K562 (cell line): ENCODE data around the gene SLC6A16. TPM values are rescaled to one million over a fixed set of nuclear protein-coding genes. Genes with fewer than 3 reads are reported as not detected.

ENCODE experiments used
- ATF1 ChIP-seq, 2 experiments: fragments of 450-650 bp in 1 of 2; IDR thresholded peaks; 2 replicates each; pipeline ENCODE4 v1.6.1; 2016; ENCODE audit warnings: missing compliant biosample characterization in 1 of 2, missing genetic modification characterization in 1 of 2
- CBX2 ChIP-seq: fragments of 200-600 bp; sonication (generic); IDR thresholded peaks from one replicate; pipeline ENCODE4 v1.6.1; 2012; ENCODE audit warnings: mild to moderate bottlenecking, low read length, inconsistent platforms; ENCODE audit not compliant: insufficient read depth, poor library complexity, severe bottlenecking
- CC2D1A ChIP-seq: fragments of 450-650 bp; IDR thresholded peaks from 2 replicates; pipeline ENCODE4 v1.6.1; 2017; ENCODE audit warnings: mild to moderate bottlenecking
- ERF ChIP-seq: fragments of 450-650 bp; formaldehyde crosslinking; IDR thresholded peaks from 2 replicates; pipeline ENCODE4 v1.4.0; 2020; ENCODE audit warnings: mild to moderate bottlenecking, mixed read lengths
- KLF1 ChIP-seq: fragments of 450-650 bp; IDR thresholded peaks from 2 replicates; pipeline ENCODE4 v1.6.1; 2016; ENCODE audit warnings: missing genetic modification characterization, missing compliant biosample characterization
- LARP7 ChIP-seq: fragments of 450-650 bp; IDR thresholded peaks from 2 replicates; pipeline ENCODE4 v1.6.1; 2016
- RAD51 ChIP-seq: fragments of 450-650 bp; IDR thresholded peaks from 2 replicates; pipeline ENCODE4 v1.7.1; 2016; ENCODE audit warnings: low read depth, mild to moderate bottlenecking, borderline replicate concordance
- RBM17 ChIP-seq: fragments of 200-400 bp; formaldehyde crosslinking; IDR thresholded peaks from 2 replicates; pipeline ENCODE4 v1.6.1; 2017; ENCODE audit warnings: low read depth, mild to moderate bottlenecking, low read length, borderline replicate concordance
- TEAD1 ChIP-seq, 2 experiments: fragments of 450-650 bp in 1 of 2; sonication (generic) in 1 of 2; formaldehyde crosslinking; IDR thresholded peaks; 2 replicates each; pipeline versions ENCODE4 v1.4.0 to v1.8.0; 2020 to 2022; ENCODE audit warnings: mild to moderate bottlenecking in 2 of 2, missing genetic modification reagents in 1 of 2
- ZNF263 ChIP-seq: sonication (generic); formaldehyde crosslinking; IDR thresholded peaks from 2 replicates; pipeline ENCODE4 v1.8.0; 2022; ENCODE audit warnings: mild to moderate bottlenecking, missing genetic modification reagents, borderline replicate concordance
- polyA plus RNA-seq, 8 experiments: library from polyadenylated mRNA; depleted of rRNA in 4 of 8; stranded (reverse) in 5 of 8; unstranded in 3 of 8; fragments of >200 nt; fragmentation: Nextera tagmentation in 2 of 8; fragmentation: Illumina TruSeq in 1 of 8; extraction: Ambion mirVana in 2 of 8; extraction: Trizol in 1 of 8; gene quantifications; 2 replicates each; pipeline versions ENCODE4 v1.2.1 to v1.2.3, GENCODE V29; 2011 to 2014; ENCODE audit warnings: inconsistent platforms in 1 of 8, missing spikeins in 1 of 8
- total RNA-seq, 7 experiments: library from RNA; depleted of rRNA in 6 of 7; stranded (reverse); fragments of >200 nt in 6 of 7; fragmentation: Illumina TruSeq in 2 of 7; extraction: Trizol in 2 of 7; gene quantifications; 2 replicates each; pipeline versions ENCODE4 v1.2.1 to v1.2.3, GENCODE V29; 2011 to 2021; ENCODE audit warnings: low replicate concordance in 1 of 7
- TF ChIP-seq, protein P1 (sequence below): fragments of 250-450 bp; sonication (Bioruptor Pico); IDR thresholded peaks from 2 replicates; pipeline ENCODE4 v1.9.0; 2021; ENCODE audit warnings: mild to moderate bottlenecking, inconsistent platforms
- TF ChIP-seq, protein P2 (sequence below): sonication (generic); formaldehyde crosslinking; IDR thresholded peaks from 2 replicates; pipeline ENCODE4 v1.9.0; 2022; ENCODE audit warnings: mild to moderate bottlenecking, missing genetic modification reagents
- TF ChIP-seq, protein P3 (sequence below): sonication (generic); formaldehyde crosslinking; IDR thresholded peaks from 2 replicates; pipeline ENCODE4 v1.8.1; 2023; ENCODE audit warnings: mild to moderate bottlenecking, missing genetic modification reagents
- TF ChIP-seq, protein P4 (sequence below): fragments of 450-650 bp; formaldehyde crosslinking; IDR thresholded peaks from 2 replicates; pipeline ENCODE4 v1.4.0; 2022; ENCODE audit warnings: missing genetic modification characterization
- TF ChIP-seq, protein P5 (sequence below): fragments of 450-650 bp; formaldehyde crosslinking; IDR thresholded peaks from 2 replicates; pipeline ENCODE4 v1.4.0; 2020; ENCODE audit warnings: mild to moderate bottlenecking, mixed read lengths
- TF ChIP-seq, protein P6 (sequence below): sonication (generic); formaldehyde crosslinking; IDR thresholded peaks from 2 replicates; pipeline ENCODE4 v1.9.0; 2022; ENCODE audit warnings: mild to moderate bottlenecking, missing genetic modification reagents

The SLC6A16 gene
- total and polyA plus RNA-seq, 9 of the 15 experiments (the other 6 are each of a cell fraction or from before 2014, with no cell fraction given), result 0.05 to 0.95 (median 0.36) TPM

DNA sequence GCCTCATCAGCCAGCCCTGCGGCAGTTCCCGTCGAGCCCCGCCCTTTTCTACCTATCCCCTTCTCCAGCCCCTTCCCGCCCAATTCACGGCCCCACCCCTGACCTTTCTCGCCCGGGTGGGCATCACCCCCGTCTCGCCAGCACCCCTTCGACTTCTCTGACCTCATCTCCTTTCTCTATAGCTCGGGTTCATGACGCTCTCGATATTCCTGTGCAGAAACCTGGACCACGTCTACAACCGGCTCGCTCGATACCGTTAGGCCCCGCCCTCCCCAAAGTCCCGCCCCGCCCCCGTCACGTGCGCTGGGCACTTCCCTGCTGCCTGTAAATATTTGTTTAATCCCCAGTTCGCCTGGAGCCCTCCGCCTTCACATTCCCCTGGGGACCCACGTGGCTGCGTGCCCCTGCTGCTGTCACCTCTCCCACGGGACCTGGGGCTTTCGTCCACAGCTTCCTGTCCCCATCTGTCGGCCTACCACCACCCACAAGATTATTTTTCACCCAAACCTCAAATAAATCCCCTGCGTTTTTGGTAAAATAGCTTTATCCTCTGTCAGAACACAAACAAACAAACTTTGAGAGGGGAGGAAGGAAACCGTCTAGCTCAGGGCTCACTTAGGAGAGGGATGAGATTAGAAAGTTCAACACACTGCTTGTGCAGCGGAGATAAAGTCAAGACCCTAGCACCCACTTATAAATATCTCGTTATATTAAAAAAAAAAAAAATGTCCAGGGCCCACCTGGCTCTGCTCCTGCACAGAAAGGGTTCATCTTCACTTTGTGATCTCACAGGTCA is 15.3 kb upstream of the SLC6A16 start (continued):
- TF ChIP-seq, protein P1, sequence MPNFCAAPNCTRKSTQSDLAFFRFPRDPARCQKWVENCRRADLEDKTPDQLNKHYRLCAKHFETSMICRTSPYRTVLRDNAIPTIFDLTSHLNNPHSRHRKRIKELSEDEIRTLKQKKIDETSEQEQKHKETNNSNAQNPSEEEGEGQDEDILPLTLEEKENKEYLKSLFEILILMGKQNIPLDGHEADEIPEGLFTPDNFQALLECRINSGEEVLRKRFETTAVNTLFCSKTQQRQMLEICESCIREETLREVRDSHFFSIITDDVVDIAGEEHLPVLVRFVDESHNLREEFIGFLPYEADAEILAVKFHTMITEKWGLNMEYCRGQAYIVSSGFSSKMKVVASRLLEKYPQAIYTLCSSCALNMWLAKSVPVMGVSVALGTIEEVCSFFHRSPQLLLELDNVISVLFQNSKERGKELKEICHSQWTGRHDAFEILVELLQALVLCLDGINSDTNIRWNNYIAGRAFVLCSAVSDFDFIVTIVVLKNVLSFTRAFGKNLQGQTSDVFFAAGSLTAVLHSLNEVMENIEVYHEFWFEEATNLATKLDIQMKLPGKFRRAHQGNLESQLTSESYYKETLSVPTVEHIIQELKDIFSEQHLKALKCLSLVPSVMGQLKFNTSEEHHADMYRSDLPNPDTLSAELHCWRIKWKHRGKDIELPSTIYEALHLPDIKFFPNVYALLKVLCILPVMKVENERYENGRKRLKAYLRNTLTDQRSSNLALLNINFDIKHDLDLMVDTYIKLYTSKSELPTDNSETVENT (CRISPR knock-in tag), result no peak
- TF ChIP-seq, protein P2, sequence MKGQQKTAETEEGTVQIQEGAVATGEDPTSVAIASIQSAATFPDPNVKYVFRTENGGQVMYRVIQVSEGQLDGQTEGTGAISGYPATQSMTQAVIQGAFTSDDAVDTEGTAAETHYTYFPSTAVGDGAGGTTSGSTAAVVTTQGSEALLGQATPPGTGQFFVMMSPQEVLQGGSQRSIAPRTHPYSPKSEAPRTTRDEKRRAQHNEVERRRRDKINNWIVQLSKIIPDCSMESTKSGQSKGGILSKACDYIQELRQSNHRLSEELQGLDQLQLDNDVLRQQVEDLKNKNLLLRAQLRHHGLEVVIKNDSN, result peak; percentile 62
- TF ChIP-seq LARP7, result no peak
- peak; percentile 82 for TF ChIP-seq RAD51
- TF ChIP-seq CBX2, result no peak
- TF ChIP-seq ATF1 (CRISPR knock-in tag; IDR thresholded peaks at IDR 0.05), result no peak
- TF ChIP-seq ATF1 (tag; IDR thresholded peaks at IDR 0.05), result no peak
- TF ChIP-seq ZNF263 (CRISPR knock-in tag), result no peak
- no peak for TF ChIP-seq RBM17
- TF ChIP-seq, protein P3, sequence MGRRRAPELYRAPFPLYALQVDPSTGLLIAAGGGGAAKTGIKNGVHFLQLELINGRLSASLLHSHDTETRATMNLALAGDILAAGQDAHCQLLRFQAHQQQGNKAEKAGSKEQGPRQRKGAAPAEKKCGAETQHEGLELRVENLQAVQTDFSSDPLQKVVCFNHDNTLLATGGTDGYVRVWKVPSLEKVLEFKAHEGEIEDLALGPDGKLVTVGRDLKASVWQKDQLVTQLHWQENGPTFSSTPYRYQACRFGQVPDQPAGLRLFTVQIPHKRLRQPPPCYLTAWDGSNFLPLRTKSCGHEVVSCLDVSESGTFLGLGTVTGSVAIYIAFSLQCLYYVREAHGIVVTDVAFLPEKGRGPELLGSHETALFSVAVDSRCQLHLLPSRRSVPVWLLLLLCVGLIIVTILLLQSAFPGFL, result no peak
- TF ChIP-seq ERF (CRISPR knock-in tag), result no peak
- no peak for TF ChIP-seq KLF1
- TF ChIP-seq, protein P4, sequence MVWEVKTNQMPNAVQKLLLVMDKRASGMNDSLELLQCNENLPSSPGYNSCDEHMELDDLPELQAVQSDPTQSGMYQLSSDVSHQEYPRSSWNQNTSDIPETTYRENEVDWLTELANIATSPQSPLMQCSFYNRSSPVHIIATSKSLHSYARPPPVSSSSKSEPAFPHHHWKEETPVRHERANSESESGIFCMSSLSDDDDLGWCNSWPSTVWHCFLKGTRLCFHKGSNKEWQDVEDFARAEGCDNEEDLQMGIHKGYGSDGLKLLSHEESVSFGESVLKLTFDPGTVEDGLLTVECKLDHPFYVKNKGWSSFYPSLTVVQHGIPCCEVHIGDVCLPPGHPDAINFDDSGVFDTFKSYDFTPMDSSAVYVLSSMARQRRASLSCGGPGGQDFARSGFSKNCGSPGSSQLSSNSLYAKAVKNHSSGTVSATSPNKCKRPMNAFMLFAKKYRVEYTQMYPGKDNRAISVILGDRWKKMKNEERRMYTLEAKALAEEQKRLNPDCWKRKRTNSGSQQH (CRISPR knock-in tag), result 0 out of 2 replicates have a peak, but pooled peaks have one; percentile 34
- TF ChIP-seq TEAD1 (CRISPR knock-in tag; IDR thresholded peaks at IDR 0.05), result no peak
- no peak for TF ChIP-seq CC2D1A
- TF ChIP-seq, protein P5, sequence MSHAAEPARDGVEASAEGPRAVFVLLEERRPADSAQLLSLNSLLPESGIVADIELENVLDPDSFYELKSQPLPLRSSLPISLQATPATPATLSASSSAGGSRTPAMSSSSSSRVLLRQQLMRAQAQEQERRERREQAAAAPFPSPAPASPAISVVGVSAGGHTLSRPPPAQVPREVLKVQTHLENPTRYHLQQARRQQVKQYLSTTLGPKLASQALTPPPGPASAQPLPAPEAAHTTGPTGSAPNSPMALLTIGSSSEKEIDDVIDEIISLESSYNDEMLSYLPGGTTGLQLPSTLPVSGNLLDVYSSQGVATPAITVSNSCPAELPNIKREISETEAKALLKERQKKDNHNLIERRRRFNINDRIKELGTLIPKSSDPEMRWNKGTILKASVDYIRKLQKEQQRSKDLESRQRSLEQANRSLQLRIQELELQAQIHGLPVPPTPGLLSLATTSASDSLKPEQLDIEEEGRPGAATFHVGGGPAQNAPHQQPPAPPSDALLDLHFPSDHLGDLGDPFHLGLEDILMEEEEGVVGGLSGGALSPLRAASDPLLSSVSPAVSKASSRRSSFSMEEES, result no peak
- TF ChIP-seq, protein P6, sequence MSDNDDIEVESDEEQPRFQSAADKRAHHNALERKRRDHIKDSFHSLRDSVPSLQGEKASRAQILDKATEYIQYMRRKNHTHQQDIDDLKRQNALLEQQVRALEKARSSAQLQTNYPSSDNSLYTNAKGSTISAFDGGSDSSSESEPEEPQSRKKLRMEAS (CRISPR knock-in tag), result no peak
